GOT3 (cell line): ENCODE results near the gene NDFIP2.
"Not testable (repeated sequence)": the region's sequence is repeated elsewhere in the genome, so short reads cannot be mapped to it uniquely, and the experiment has no call there.

ENCODE experiments used
- DNase-seq: peaks from one replicate; lab custom pipeline; 2025; ENCODE audit warnings: mixed read lengths; lab: John Stamatoyannopoulos, UW

NDFIP2 gene

GRCh38 chr13:79533781-79534400 is 52.9 kb downstream of the NDFIP2 start:
- DNase-seq: no peak

GRCh38 chr13:79534596-79534995 is 53.6 kb downstream of the NDFIP2 start:
- DNase-seq: no peak

- no peak for DNase-seq
These were observed 57.8 kb downstream of the NDFIP2 start for GRCh38 chr13:79538757-79539156.

GRCh38 chr13:79540504-79540903 is 59.5 kb downstream of the NDFIP2 start:
- no peak for DNase-seq

- DNase-seq: no peak
These were observed 60.6 kb downstream of the NDFIP2 start for GRCh38 chr13:79541426-79542049.

GRCh38 chr13:79543883-79544282 is 62.9 kb downstream of the NDFIP2 start:
- DNase-seq: no peak

- no peak for DNase-seq
These were observed 66.5 kb downstream of the NDFIP2 start for GRCh38 chr13:79547211-79548195.

GRCh38 chr13:79548902-79549301 is 67.9 kb downstream of the NDFIP2 start:
- no peak for DNase-seq

- no peak for DNase-seq
These were observed 68.6 kb downstream of the NDFIP2 start for GRCh38 chr13:79549355-79550106.

GRCh38 chr13:79557666-79558065 is 76.7 kb downstream of the NDFIP2 start:
- no peak for DNase-seq

- no peak for DNase-seq
These were observed 80.0 kb downstream of the NDFIP2 start for GRCh38 chr13:79560954-79561353.

GRCh38 chr13:79562557-79562956 is 81.6 kb downstream of the NDFIP2 start:
- no peak for DNase-seq

GRCh38 chr13:79566118-79566517 is 85.2 kb downstream of the NDFIP2 start:
- DNase-seq: no peak

GRCh38 chr13:79571147-79571546 is 90.2 kb downstream of the NDFIP2 start:
- DNase-seq: no peak

- not testable (repeated sequence) for DNase-seq
These were observed 92.9 kb downstream of the NDFIP2 start for GRCh38 chr13:79573892-79574291.

- no peak for DNase-seq
These were observed 100.9 kb downstream of the NDFIP2 start for GRCh38 chr13:79581870-79582315.

- no peak for DNase-seq
These were observed 101.9 kb downstream of the NDFIP2 start for GRCh38 chr13:79582896-79583295.

GRCh38 chr13:79585033-79585432 is 104.1 kb downstream of the NDFIP2 start:
- no peak for DNase-seq

- no peak for DNase-seq
These were observed 108.8 kb downstream of the NDFIP2 start for GRCh38 chr13:79589603-79590393.

- no peak for DNase-seq
These were observed 109.4 kb downstream of the NDFIP2 start for GRCh38 chr13:79590394-79590676.

- no peak for DNase-seq
These were observed 110.5 kb downstream of the NDFIP2 start for GRCh38 chr13:79591493-79591892.
